GF-D8 (cell line): ENCODE measurements around the gene SLC17A7.
A peak's percentile ranks its signal among the peaks of the same experiment; 100 is the strongest.

ENCODE experiments used
- DNase-seq: peaks from one replicate; lab custom pipeline; 2025; lab: John Stamatoyannopoulos, UW

Gene SLC17A7

DNA sequence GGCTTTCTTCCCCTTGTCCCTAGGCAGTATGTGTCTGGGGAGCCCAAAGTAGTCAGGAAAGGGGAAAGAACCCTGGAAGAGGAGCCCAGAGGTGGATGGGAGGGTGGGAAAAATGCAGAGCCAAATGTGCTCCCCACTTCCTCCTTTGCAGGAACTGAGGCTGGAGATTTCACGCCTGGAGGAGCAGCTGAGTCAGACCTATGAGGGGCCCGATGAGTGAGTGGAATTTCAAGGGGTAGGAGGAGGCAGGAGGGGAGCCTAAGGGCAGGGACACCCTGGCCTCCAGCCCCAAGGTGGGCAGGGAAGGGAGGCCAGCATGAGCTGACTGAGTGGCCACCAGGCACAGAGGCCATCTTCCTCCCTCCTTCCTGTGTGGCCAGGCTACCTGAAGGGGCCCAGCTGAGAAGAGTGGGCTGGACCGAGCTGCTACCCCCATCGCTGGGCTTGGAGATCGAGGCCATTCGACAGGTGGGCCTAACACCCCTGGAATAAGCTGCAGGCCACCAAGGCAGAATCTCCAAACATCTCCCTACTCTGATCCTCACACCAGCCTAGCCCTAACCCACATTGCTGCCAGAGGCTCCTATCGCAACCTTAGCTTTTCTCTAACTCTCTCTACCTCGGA is 32.4 kb downstream of the SLC17A7 start:
- peak; percentile 56 for DNase-seq

DNA sequence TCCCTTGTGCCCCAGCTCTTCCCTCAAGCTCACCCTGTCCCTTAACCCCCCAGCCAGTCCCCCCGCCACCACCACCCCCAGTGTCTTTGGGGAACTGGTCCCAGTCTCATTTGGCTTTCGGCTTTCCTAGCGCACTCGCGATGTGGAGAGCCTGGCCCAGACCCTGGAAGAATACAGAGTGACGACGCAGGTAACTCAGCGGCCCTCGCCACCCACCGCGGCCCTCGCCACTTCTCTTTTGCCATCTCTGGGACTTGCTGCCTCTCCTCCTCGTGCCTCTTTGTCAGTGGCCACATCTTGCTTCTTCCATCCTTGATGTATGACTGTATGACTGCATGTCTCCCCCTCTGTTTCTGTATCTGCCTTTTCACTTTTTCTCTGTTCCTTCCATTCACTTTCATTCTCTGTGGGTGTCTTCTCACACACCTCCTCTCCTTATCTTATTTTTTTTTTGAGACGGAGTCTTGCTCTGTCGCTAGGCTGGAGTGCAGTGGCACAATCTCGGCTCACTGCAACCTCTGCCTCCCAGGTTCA is 33.8 kb downstream of the SLC17A7 start:
- DNase-seq, result no peak

DNA sequence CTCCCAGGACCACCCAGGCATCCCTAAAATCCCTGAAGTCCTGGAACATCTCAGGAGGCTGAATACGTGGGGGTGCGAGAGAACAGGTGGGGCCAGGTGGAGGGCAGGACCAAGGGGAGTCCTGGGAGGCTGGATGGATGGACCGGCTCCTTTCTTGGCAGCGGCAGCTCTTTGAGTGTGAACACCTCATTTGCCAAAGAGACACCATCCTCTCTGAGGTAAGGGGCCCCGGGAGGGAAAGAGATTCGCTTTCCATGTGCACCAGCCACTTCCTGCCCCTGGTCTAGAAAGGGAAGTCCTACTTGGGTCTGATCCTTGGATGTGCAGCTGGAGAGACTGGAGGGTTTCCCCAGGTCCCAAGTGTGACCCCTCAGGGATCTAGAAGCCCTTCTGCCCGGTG is 34.2 kb downstream of the SLC17A7 start:
- DNase-seq, result no peak

DNA sequence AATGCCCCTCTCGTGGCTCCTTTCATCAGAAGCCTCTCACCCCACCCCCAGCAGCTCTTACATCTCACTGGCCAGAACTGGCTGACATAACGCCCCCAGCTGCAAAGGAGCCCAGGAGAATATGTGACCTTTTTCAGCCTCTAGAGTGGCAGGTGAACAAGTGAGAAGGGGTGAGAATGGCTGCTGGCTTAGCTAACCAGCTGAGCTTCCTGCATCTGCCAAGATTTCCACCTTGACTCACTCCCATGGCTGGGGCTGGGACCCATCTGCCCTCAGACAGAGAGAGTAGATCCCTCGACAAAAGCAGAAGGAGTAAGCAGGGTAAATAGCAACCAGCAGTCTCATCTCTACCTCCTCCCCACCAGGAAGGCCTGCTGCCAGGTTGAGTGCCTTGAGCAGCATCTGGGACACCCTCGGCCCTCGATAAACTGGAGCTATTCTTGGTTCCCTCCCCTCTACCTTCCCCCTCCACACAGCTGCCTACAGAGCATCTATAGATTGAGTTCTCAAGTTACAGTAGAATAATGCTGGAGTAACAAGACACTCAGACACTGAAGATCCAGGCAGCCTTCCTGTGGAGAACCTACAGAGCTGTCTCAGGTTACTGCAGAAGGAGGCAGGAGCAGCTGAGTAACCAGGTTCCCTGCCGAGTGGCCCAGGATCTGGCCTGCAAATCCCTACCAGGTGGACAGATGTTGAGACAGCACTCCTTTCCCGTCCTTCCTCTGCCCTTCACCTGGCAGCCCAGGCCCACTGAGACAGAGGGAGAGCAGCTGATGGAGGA is 37.7 kb downstream of the SLC17A7 start:
- DNase-seq, result no peak

DNA sequence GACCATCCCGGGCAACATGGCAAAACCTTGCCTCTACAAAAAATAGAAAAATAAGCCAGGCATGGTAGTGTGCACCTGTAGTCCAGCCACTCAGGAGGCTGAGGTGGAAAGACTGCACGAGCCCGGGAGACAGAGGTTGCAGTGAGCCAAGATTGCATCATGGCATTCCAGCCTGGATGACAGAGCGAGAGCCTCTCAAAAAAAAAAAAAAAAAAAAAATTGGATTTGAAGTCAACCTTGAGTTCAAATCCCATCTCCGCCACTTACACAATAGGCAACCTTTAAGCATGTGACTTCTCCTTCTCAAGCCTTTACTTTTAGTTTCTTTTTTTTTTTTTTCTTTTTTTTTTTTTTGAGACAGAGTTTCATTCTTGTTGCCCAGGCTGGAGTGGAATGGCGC is 41.3 kb downstream of the SLC17A7 start:
- no peak for DNase-seq

DNA sequence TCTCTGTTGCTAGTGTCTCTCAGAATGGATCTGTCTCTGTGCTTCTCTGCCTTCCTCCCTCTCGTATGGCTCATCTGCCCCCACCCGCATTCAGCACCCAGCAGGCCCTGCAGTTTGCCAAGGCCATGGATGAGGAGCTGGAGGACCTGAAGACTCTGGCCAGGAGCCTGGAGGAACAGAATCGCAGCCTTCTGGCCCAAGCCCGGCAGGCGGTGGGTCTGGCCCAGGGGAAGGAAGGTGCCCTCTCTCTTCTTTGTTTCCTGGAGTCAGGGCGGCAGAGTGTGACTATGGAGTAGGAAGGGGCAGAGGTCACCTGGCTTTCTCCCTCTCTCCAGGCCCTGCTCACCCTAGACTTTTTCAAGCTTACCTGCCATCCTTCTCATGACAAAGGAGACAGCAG is 42.4 kb downstream of the SLC17A7 start:
- no peak for DNase-seq

DNA sequence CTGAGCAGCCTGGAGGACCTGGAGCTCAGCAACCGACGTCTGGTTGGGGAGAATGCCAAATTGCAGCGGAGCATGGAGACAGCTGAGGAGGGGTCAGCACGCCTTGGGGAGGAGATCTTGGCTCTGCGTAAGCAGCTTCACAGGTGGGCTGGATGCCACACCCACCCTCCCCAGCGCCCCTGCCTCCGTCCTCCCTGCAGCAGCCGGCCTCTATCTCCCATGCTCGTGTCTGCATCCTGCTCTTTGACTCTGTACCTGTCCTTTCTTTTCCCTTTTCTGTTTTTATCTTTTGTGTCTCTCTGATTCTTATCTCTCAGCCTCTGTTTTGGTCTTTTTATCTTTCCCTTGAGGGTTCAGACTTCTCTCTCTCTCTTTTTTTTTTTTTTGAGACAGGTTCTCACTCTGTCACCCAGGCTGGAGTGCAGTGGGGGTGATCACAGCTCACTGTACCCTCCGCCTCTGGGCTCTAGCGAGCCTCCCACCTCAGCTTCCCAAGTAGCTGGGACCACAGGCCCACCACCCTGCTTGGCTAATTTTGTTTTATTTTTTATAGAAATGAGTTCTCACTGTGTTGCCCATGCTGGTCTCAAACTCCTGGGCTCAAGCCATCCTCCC is 43.2 kb downstream of the SLC17A7 start:
- DNase-seq, result no peak

DNA sequence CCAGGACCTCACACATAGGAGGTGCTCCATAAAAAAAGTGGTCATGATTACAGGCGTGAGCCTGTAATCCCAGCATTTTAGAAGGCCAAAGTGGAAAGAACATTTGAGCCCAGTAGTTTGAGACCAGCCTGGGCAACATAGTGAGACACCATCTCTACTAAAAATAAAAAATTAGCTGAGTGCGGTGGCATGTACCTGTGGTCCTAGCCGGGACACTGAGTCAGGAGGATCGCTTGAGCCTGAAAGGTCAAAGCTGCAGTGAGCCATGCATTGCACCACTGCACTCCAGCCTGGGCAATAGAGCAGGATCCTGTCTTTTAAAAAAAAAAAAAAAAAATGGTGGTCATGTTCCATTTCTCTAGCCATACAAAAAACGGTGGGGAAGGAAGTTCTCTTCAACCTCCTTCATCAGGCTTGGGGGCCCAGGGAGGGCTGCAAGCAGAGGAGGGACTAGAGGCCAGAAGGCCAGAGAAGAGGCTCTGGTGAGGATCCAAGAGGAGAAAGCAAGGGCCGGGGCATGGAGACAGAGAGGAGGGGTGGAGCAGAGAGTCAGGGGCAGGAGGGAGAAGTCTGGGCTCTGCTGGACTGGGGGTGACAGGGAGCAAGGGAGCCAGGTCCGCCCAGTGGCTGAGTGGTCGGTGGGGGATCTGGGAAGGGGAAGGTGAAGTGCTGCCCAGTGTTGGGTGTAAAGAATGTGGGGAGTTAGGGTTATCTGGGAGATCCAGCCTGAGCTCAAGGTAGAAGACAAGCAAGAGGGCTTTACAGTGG is 44.4 kb downstream of the SLC17A7 start:
- DNase-seq, result no peak

DNA sequence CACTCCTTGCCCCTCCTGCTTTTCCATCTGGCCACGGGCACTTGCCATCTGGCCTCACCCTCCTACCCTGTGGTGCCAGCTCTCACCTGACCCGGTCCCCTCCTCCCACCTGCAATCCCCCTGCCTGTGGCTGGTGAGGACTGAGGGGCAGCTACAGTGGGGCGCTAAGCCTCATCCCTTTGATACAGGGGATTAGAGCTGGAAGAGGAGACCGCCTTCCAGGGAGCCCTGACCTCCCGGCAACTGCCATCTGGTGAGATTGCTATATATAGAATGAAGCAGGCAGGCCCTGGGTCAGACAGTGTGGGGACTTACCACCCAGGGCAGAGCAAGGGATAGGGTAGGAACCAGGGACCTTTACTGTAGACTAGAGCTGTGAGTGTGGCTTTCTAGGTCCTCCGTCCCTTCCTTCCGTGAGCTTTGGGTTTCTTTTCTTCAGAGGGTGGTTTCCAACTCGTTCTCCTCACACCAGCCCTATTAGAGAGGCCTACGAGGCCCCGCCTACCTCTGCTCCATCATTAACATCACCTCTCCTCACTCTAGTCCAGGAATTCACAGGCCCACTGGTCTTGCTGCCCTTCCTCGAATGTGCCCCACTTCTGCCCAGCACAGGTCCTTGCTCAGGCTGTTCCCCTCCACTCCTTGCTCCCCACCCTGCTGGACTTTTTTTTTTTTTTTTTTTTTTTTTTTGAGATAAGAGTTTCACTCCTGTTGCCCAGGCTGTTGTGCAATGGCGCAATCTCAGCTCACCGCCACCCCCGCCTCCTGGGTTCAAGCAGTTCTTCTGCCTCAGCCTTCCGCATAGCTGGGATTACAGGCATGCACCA is 45.5 kb downstream of the SLC17A7 start:
- DNase-seq, result no peak

DNA sequence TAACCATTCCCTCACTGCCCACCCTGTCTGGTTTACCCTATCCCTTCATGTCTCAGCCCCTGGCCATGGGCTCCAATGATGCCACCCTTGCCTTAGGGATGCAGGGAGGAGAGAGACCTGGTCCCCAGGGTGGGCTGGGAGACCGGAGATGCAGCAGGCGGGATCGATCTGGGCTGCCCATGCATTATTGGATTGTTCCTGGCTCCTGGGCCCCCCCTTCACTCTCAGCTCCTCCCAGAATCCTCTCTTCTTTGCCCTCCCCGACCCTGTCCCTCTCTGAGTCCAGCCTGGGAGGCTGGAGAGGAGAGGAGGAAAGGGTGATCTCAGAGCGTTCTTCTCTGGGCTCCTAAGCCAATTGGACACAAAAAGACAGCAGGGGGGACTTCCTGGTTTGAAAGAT is 47.4 kb downstream of the SLC17A7 start:
- no peak for DNase-seq

DNA sequence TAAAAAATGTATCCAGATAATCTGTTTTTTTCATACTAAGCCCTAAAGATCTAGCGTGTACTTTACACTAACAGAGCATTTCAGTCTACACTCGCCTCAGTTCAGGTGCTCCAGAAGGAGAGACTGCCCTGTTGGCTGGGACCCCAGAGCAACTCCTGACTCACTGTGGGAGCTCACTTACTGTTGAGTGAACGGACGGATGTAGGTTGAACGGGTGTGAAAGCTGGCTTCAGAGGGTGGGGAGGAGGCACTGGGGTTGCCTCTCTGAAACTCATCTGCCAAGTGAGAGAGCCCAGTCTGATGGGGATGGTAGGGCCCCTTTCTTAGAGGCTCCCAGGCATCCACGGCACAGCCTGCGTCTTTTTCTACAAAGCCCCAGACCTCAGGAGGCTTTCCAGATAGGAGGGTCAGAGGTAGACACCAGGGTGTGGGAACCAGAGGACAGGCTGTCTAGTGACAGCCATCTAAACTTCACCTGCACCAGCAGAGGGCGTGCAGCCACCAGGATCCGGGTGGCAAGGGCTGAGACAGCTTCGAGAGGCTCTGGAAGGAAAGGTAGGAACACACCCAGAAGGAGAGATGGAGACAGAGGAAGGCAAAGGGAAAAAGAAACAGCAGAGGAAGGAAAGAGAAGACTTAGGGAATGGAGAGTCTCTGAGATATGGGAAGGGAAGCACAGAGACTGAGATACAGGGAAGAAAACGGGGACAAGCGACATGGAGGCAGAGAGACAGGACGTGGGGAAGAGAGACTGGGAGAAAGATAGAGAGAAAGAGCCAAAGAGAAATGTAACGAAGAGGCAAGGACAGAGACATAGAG is 49.5 kb downstream of the SLC17A7 start:
- DNase-seq, result peak; percentile 31

DNA sequence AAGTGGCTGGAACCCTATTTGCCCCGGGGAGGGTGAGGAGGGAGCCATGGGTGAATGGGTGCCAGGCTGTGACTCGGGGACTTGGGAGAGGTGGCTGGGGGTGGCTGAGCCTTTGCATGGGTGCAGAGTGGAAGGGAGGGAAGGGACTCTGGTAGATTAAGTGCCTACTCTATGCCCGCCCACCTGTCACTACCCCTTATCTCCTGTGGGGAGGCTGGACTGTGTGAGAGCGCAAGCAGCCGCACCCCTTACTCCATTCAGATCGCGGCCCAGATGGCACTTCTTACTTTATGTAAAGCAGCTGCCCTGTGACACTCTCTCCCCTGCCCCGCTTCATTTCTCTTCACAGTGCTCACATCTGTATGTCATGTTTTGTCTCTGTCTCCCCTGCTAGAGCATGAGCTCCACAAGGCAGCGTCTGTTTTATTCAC is 50.4 kb downstream of the SLC17A7 start:
- no peak for DNase-seq

DNA sequence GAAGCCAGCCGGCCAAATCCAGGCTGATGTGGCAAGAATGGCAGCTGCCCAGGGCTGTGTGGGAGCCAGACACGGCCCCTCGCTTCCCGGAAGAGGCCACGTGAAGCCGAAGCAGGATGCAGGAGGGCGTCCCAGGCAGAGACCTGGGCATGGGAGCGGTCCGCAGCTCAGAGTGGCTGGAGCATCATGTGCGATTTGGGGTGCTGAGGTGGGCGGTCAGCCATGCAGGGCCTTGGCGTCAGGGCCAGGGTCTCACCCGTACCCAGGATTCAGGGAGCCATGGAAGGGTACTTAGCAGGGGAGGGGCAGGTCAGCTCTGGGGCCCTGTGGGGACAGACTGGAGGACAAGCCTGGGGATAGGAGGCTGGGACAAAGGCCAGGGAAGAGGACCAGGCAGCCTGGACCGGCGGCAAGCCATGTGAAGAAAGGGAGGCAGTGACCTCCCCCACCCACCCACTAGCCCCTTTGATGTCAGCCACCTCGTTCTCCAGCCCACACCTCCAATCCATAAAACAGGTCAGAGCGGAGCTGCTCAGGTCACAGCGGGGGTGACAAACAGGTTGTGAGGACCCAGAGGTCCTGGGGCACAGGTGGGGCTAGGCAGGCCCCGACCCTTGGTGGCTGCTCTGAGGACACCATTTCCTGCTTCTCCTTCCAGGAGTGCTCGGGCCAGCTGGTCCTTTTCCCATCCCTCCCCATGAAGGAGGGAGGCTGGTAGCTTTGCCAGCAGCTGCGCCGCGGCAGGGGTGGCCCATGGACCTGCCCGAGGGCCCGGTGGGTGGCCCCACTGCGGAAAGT is 51.0 kb downstream of the SLC17A7 start:
- no peak for DNase-seq

DNA sequence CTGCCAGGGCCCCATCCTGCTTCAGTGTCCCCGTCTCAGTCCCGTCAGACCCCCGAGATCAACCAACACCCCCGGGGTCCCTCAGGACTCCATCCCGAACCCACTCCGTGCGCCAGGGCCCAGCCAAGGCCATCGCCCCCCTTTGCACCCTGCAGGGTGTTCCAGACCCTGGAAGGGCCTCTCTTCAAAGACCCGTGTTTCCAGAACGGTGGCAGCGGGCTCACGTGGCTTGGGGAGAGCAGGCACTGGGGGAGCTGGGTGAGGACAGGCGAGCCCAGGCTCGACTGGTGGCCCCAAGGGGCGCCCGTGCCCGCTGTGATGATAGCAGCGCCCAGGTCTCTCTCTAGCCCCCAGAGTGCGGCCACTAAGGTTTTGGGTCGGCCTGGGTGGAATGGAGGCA is 51.9 kb downstream of the SLC17A7 start:
- DNase-seq, result no peak

DNA sequence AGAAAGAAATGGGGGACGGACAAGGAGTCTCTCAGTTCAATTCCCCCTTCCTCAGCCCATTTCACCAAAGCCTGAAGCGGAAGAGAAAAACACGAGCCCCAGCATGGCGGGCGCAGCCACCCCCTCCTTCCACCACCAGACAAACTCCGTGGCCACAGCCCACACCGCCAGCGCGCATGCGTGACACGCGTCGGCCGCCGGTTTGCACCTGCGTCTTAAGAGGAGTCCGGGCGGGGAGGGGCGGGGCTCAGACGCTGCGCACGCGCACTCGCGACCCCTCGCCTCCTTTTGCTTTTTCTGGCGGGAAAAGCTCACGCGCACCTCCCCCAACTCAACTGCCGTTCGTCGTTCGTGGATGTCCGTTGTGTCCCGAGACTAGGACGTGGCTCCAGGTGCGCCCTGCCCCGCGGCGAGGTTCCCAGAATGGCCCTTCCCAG is 53.4 kb downstream of the SLC17A7 start, which contains the start of gene KASH5:
KASH5 (plus strand) TSS at position 314 of the 437 bp plus-strand sequence. CDS start 2,635 bp downstream, outside the sequence.
- no peak for DNase-seq

DNA sequence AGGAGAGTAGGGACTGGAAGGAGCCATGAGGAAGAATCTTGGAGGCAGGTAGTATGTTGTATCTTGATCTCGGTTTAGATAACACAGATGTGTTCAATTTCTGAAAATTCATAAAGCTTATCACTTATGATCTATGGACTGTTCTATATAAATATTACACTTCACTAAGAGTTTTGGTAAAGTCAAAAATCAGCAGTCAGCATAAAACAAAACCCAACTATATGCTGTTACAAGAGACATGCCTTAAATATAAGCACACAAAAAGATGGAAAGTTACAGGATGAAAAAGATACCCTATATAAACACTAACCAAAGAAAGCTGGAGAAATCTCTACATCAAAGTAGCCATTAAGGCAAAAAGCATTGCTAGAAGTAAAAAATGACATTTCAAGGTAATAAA is 57.7 kb downstream of the SLC17A7 start:
- DNase-seq, result no peak

DNA sequence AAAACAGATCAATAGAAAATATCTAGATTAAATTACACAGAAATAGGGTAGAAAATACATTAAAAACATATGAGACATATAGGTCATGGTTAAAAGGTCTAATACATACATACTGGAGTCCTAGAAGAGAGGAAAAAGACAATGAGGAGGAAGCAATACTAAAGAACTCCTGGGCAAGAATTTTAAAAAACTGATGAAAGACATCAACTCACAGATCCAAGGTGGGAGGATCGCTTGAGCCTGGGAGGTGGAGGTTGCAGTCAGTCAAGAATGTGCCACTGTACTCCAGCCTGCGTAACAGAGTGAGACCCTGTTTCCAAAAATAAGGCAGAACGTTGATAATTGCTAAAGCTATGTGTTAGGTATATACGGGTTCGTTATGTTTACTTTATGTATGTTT is 58.7 kb downstream of the SLC17A7 start:
- DNase-seq, result no peak

DNA sequence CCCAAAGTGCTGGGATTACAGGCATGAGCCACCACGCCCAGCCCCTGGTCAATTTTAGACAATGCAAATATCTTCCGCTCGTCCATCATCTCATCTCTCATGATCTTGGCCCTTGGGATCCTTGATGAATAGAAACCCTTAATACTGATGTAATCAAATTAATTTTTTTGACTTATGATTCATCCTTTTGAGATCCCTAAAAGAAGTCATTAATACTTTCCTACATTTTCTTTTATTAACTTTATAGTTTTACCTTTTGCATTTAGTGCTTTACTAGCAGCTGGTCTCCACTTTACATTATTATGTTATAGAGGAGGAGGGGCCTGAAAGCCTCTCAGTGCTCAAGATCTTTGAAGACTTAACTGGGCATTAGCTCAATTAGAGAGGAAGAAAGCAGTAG is 60.9 kb downstream of the SLC17A7 start:
- no peak for DNase-seq
